K562 (cell line): ENCODE data around the gene KCNJ10. TPM values are rescaled to one million over a fixed set of nuclear protein-coding genes. Genes with fewer than 3 reads are reported as not detected.
A peak's percentile ranks its signal among the peaks of the same experiment; 100 is the strongest.

ENCODE experiments used
- ATAC-seq: fragments of 200-7000 bp; cut with Tn5 transposase; 3 replicates; pipeline ENCODE4 v1.9.1; 2020; ENCODE audit warnings: moderate library complexity
- BruUV-seq: library from RNA; stranded (reverse); fragments of 400-500 nt; replicated peaks from 2 replicates; lab custom pipeline; 2021; lab: Mats Ljungman, UMichigan
- CTCF ChIA-PET: fragments of 300-600 bp; formaldehyde crosslinking; extraction: SDS; loops from one replicate; lab custom pipeline; 2021; ENCODE audit warnings: low intra/inter-chr PET ratio; lab: Yijun Ruan, JAX
- POLR2A ChIA-PET: fragments of 300-600, 350-650 bp; sonication (Branson Sonifier 250); formaldehyde crosslinking; extraction: SDS; loops from one replicate; lab custom pipeline; 2021; ENCODE audit warnings: antibody characterized with exemption, inconsistent platforms; lab: Yijun Ruan, JAX
- DNase-seq, 4 experiments: peaks; one replicate each; pipeline versions ENCODE4 v3.0.0 to v3.0.0-alpha.2; 2011 to 2018; ENCODE audit warnings: low spot score in 3 of 4, mixed read lengths in 3 of 4; ENCODE audit errors: extremely low read depth in 1 of 4
- FAIRE-seq: peaks from 2 replicates; lab custom pipeline; 2011; peaks lifted over from hg19 to GRCh38; lab: Jason Lieb, UNC
- H2AFZ ChIP-seq: 2 replicates; pipeline ENCODE4 v1.6.0; 2011; ENCODE audit warnings: low read depth, low read length, control low read depth, inconsistent platforms
- H3K27ac ChIP-seq: fragments of 200-600 bp; 3 replicates; pipeline ENCODE4 v1.8.0; 2011; ENCODE audit warnings: low read depth, mild to moderate bottlenecking, control low read depth, inconsistent platforms, low read length, moderate library complexity, mixed read lengths; ENCODE audit errors: extremely low read depth
- H3K27me3 ChIP-seq, 2 experiments: fragments of 300-600 bp in 1 of 2; 2 replicates in 1 of 2; 3 replicates in 1 of 2; pipeline versions ENCODE4 v1.6.0 to v1.8.0; 2011; ENCODE audit warnings: inconsistent platforms in 2 of 2, low read length in 2 of 2, mild to moderate bottlenecking in 1 of 2, mixed read lengths in 1 of 2, moderate library complexity in 1 of 2; ENCODE audit not compliant: control insufficient read depth in 2 of 2, insufficient read depth in 2 of 2
- H3K36me3 ChIP-seq: fragments of 300-600 bp; 3 replicates; pipeline ENCODE4 v1.8.0; 2011; ENCODE audit warnings: mild to moderate bottlenecking, low read length, inconsistent platforms; ENCODE audit not compliant: control insufficient read depth, insufficient read depth
- H3K4me1 ChIP-seq, 2 experiments: fragments of 200-600 bp in 1 of 2; replicated peaks in 1 of 2; 2 replicates in 1 of 2; 3 replicates in 1 of 2; pipeline versions ENCODE4 v1.5.1 to v1.8.0; 2011; ENCODE audit warnings: inconsistent platforms in 2 of 2, low read length in 2 of 2, mild to moderate bottlenecking in 1 of 2, mixed read lengths in 1 of 2, moderate library complexity in 1 of 2; ENCODE audit not compliant: control insufficient read depth in 2 of 2, insufficient read depth in 2 of 2
- H3K4me2 ChIP-seq: 2 replicates; pipeline ENCODE4 v1.6.1; 2011; ENCODE audit warnings: low read length, control low read depth, inconsistent platforms, mixed read lengths; ENCODE audit not compliant: insufficient read depth
- H3K4me3 ChIP-seq: fragments of 200-600 bp; sonication (generic), shearing (Covaris generic); 2 replicates; pipeline ENCODE4 v1.5.1; 2016; ENCODE audit warnings: control low read depth, inconsistent platforms
- H3K79me2 ChIP-seq: fragments of 200-600 bp; 3 replicates; pipeline ENCODE4 v1.8.0; 2011; ENCODE audit warnings: low read length, inconsistent platforms; ENCODE audit not compliant: control insufficient read depth, insufficient read depth
- H3K9ac ChIP-seq, 2 experiments: 2 replicates each; pipeline versions ENCODE4 v1.6.0 to v1.6.1; 2011; ENCODE audit warnings: low read depth in 2 of 2, low read length in 2 of 2, control low read depth in 1 of 2, inconsistent platforms in 1 of 2, mild to moderate bottlenecking in 1 of 2, mixed read lengths in 1 of 2; ENCODE audit not compliant: insufficient read depth in 1 of 2
- H3K9me1 ChIP-seq: one replicate; pipeline ENCODE4 v1.6.0; 2011; ENCODE audit warnings: inconsistent platforms, mild to moderate bottlenecking, low read length, moderate library complexity; ENCODE audit not compliant: control insufficient read depth, insufficient read depth
- H3K9me3 ChIP-seq: replicated peaks from 2 replicates; pipeline ENCODE4 v1.5.1; 2011; ENCODE audit warnings: low read depth, low read length, inconsistent platforms; ENCODE audit not compliant: control insufficient read depth, insufficient read depth
- H4K20me1 ChIP-seq: replicated peaks from 2 replicates; pipeline ENCODE4 v1.6.1; 2011; ENCODE audit warnings: low read length, inconsistent platforms, mixed read lengths; ENCODE audit not compliant: control insufficient read depth, insufficient read depth
- CBFA2T3 ChIP-seq: fragments of 450-650 bp; IDR thresholded peaks from 2 replicates; pipeline ENCODE4 v1.6.1; 2017
- CTBP1 ChIP-seq: fragments of 450-650 bp; IDR thresholded peaks from 2 replicates; pipeline ENCODE4 v1.6.1; 2016; ENCODE audit warnings: borderline replicate concordance
- NFIC ChIP-seq: fragments of 450-650 bp; IDR thresholded peaks from 2 replicates; pipeline ENCODE4 v1.6.1; 2017; ENCODE audit warnings: mild to moderate bottlenecking, inconsistent platforms
- RNF2 ChIP-seq: sonication (generic); IDR thresholded peaks from 2 replicates; pipeline ENCODE4 v1.6.1; 2016
- WGBS: fragments of 100-300 bp; shearing (Covaris generic); methylation state at CpG from one replicate; pipeline ENCODE4 v1.1.6; 2016; ENCODE audit warnings: low coverage, mixed read lengths; ENCODE audit not compliant: insufficient coverage; ENCODE audit errors: missing lambda C conversion rate; 5-methylcytosine and 5-hydroxymethylcytosine counted together
- in situ Hi-C: fragments of 300-500 bp; cut with MboI; formaldehyde crosslinking; loops from 4 replicates; pipeline ENCODE4 v1.15.0; 2018; ENCODE audit warnings: inconsistent platforms, mixed read lengths
- intact Hi-C: fragments of 100-400 bp; cut with micrococcal nuclease; formaldehyde crosslinking; loops from 2 replicates; pipeline ENCODE4 v1.14.2; 2022
- polyA plus RNA-seq, 8 experiments: library from polyadenylated mRNA; depleted of rRNA in 4 of 8; stranded (reverse) in 5 of 8; unstranded in 3 of 8; fragments of >200 nt; fragmentation: Nextera tagmentation in 2 of 8; fragmentation: Illumina TruSeq in 1 of 8; extraction: Ambion mirVana in 2 of 8; extraction: Trizol in 1 of 8; gene quantifications; 2 replicates each; pipeline versions ENCODE4 v1.2.1 to v1.2.3, GENCODE V29; 2011 to 2014; ENCODE audit warnings: inconsistent platforms in 1 of 8, missing spikeins in 1 of 8
- total RNA-seq, 7 experiments: library from RNA; depleted of rRNA in 6 of 7; stranded (reverse); fragments of >200 nt in 6 of 7; fragmentation: Illumina TruSeq in 2 of 7; extraction: Trizol in 2 of 7; gene quantifications; 2 replicates each; pipeline versions ENCODE4 v1.2.1 to v1.2.3, GENCODE V29; 2011 to 2021; ENCODE audit warnings: low replicate concordance in 1 of 7
- TF ChIP-seq, protein P1 (sequence below), 2 experiments: IDR thresholded peaks in 1 of 2; conservative IDR thresholded peaks in 1 of 2; 2 replicates each; pipeline ENCODE4 v1.6.1; 2016; ENCODE audit warnings: low read depth in 2 of 2, mild to moderate bottlenecking in 1 of 2, missing compliant biosample characterization in 1 of 2, missing genetic modification characterization in 1 of 2, moderate library complexity in 1 of 2
- TF ChIP-seq, protein P2 (sequence below): fragments of 450-650 bp; IDR thresholded peaks from 2 replicates; pipeline ENCODE4 v1.6.1; 2016
- TF ChIP-seq, protein P3 (sequence below): sonication (generic); IDR thresholded peaks from 2 replicates; pipeline ENCODE4 v1.6.1; 2016

The KCNJ10 gene
- total and polyA plus RNA-seq, 9 of the 15 experiments (the other 6 are each of a cell fraction or from before 2014, with no cell fraction given): 0.06 to 0.11 TPM; not detected in 7

DNA sequence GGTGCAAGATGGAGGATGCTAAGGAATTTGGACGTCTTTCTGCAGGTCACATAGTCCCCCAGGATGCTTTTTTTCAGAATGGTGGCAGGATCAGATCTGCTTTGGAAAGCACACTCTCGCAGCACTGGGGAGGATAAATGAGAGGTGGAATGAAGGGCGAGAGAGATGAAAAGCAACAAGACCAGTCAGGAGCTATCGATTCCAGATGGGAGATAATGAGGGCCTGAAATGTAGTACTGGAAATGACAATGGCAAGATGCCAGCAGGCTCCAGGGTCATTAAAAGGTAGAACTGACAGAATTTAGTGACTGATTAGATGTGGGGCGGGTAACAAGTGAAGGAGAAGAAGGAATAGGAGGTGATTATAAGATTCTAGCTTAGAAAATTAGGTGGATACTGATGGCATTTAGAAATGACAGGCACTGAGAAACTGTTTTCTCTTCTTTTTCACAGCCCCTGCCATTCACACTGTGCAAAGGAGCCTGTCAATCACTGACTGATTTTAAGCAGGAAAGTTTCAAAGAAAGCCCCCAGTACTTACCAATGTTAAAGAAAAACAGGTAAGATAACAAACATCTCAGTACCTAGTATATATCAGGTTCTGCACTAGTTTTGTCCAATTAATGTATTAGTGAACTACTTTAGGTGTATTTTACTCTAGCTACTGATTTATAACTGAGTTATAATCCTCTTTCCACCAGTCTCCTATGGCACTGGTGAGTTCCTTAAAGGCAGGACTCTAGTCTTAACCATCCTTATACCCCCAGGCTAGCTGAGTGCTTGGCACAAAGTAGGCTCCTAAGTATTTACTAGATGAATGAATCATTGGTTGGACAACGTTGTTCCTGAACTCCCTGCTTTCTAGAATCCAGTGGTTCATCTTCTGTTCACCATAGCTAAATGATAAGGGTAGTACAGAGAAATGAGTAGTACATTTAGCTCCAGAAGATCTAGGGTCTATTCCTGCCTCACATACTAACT is 47.3 kb downstream of the KCNJ10 start:
- Histone ChIP-seq H3K4me3 (no peak overlapping the region), H4K20me1 (peaks cover 3% of the 10 kb centered on the region; the same call in 1 of the 2 replicates), H3K9me3 (no peaks in the 10 kb centered on the region), H3K27ac (no peak overlapping the region), H3K4me1 (peaks cover 0 to 11% of the 10 kb centered on the region in 2 experiments; a peak in 2 of 5 replicates), H3K4me2 (no peak overlapping the region; the same call in 1 of the 2 replicates), H3K27me3 (peaks cover 2 to 7% of the 10 kb centered on the region in 2 experiments; a peak in 2 of 5 replicates), H3K79me2 (no peaks in the 10 kb centered on the region), H3K9me1 (no peaks in the 10 kb centered on the region), H2AFZ (no peak overlapping the region), H3K9ac (no peak overlapping the region), H3K36me3 (no peaks in the 10 kb centered on the region)
- ChIA-PET POLR2A (interaction anchor here (0.9 to 2.6 kb wide), 2 partner anchors 9 to 68 kb away, joined by 4 to 8 read pairs; partner anchors contain the start of gene PIGM), CTCF (no interaction called here)
- 0% methylated on average over 6 of the region's 6 CpGs for WGBS
- DNase-seq: peak in 1 of 4 experiments; percentile 19
- ATAC-seq: no peak; the same call in 2 of the 3 replicates
- in situ Hi-C loops (no loop called here), intact Hi-C loops (no loop called here)
- TF ChIP-seq, protein P1, sequence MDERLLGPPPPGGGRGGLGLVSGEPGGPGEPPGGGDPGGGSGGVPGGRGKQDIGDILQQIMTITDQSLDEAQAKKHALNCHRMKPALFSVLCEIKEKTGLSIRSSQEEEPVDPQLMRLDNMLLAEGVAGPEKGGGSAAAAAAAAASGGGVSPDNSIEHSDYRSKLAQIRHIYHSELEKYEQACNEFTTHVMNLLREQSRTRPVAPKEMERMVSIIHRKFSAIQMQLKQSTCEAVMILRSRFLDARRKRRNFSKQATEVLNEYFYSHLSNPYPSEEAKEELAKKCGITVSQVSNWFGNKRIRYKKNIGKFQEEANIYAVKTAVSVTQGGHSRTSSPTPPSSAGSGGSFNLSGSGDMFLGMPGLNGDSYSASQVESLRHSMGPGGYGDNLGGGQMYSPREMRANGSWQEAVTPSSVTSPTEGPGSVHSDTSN (CRISPR knock-in tag; IDR thresholded peaks at IDR 0.05; ENCODE audit: low read depth): no peak
- TF ChIP-seq, protein P1 (tag; conservative IDR thresholded peaks at IDR 0.05; ENCODE audit: low read depth): 0 out of 2 replicates have a peak, but pooled peaks have one; percentile 22
- TF ChIP-seq NFIC: peak; percentile 75
- TF ChIP-seq CBFA2T3: 0 out of 2 replicates have a peak, but pooled peaks have one; percentile 4
- no peak for TF ChIP-seq CTBP1
- TF ChIP-seq, protein P2, sequence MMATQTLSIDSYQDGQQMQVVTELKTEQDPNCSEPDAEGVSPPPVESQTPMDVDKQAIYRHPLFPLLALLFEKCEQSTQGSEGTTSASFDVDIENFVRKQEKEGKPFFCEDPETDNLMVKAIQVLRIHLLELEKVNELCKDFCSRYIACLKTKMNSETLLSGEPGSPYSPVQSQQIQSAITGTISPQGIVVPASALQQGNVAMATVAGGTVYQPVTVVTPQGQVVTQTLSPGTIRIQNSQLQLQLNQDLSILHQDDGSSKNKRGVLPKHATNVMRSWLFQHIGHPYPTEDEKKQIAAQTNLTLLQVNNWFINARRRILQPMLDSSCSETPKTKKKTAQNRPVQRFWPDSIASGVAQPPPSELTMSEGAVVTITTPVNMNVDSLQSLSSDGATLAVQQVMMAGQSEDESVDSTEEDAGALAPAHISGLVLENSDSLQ: peak; percentile 79
- TF ChIP-seq RNF2: no peak
- TF ChIP-seq, protein P3, sequence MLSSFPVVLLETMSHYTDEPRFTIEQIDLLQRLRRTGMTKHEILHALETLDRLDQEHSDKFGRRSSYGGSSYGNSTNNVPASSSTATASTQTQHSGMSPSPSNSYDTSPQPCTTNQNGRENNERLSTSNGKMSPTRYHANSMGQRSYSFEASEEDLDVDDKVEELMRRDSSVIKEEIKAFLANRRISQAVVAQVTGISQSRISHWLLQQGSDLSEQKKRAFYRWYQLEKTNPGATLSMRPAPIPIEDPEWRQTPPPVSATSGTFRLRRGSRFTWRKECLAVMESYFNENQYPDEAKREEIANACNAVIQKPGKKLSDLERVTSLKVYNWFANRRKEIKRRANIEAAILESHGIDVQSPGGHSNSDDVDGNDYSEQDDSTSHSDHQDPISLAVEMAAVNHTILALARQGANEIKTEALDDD: 0 out of 2 replicates have a peak, but pooled peaks have one; percentile 4
- no peak for FAIRE-seq
- no TSS peak for BruUV-seq
